BLaER1 treated with 17β-estradiol and CSF1 and Interleukin-3, amounts not matched to agents 10 nM and 100 nM (cell line): Measurements from ENCODE around the gene MBTPS1.

Experiments
- H3K27ac ChIP-seq, 11 experiments: shearing (Covaris generic); formaldehyde crosslinking; 2 replicates each; pipeline ENCODE4 v1.8.1; 2022
- H3K27me3 ChIP-seq, 11 experiments: shearing (Covaris generic); formaldehyde crosslinking; 2 replicates each; pipeline ENCODE4 v1.8.1; 2022
- H3K36me3 ChIP-seq, 11 experiments: shearing (Covaris generic); formaldehyde crosslinking; 2 replicates each; pipeline ENCODE4 v1.8.1; 2022
- H3K4me1 ChIP-seq, 10 experiments: shearing (Covaris generic); formaldehyde crosslinking; 2 replicates each; pipeline ENCODE4 v1.8.1; 2022
- H3K4me2 ChIP-seq, 11 experiments: shearing (Covaris generic); formaldehyde crosslinking; 2 replicates each; pipeline ENCODE4 v1.8.1; 2022
- H3K4me3 ChIP-seq, 10 experiments: shearing (Covaris generic); formaldehyde crosslinking; 2 replicates each; pipeline ENCODE4 v1.8.1; 2022
- H3K9ac ChIP-seq, 11 experiments: shearing (Covaris generic); formaldehyde crosslinking; 2 replicates each; pipeline ENCODE4 v1.8.1; 2022
- H3K9me3 ChIP-seq, 11 experiments: shearing (Covaris generic); formaldehyde crosslinking; replicated peaks in 1 of 11; 2 replicates each; pipeline ENCODE4 v1.8.1; 2022
- H4K20me1 ChIP-seq, 11 experiments: shearing (Covaris generic); formaldehyde crosslinking; 2 replicates each; pipeline ENCODE4 v1.8.1; 2022
- Cebpa-rat ChIP-seq, 11 experiments: shearing (Covaris generic); IDR thresholded peaks; 2 replicates each; pipeline ENCODE4 v1.8.1; 2022

Gene MBTPS1

DNA sequence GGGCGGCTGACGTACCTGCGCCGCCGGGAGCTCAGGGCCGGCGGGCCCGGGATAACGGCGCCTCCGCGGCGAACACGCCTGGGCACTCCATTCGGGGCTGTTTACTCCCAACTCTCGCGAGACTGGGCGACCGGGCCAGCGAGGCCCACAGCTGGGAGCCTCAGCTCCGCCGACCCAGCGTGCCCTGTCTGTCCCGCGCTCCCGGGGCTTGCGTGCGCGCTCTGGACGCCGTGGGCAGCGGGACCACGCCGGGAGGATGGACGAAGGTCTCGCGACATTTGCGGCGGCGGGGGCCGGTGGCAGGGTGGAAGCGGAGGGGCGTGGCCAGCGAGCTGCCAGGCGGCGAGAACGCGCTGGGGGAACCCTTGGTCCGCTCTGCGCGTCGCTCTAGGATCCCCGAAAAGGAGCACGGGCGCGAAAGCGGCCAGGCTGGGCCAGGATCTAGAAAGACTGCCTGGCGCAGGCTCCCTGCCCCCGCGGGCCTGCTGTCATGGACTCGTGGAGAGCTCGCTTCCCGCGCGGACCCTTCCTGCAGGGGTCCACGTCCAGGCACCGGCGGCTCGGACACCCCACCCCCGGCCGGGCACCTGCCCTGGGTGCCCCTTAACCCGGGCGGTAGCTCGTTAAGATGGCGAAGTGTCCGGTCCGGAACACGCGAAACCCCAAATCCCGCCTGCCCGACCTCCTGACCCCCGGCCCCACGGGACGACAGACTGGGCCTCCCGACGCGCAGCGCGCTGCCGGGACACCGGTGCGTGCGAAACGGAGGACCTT lies at the start of gene MBTPS1:
Gene MBTPS1, minus strand, starts transcription at position 223 of the 774 bp plus-strand sequence. CDS start 15,159 bp downstream, outside the sequence.
- no peaks in the 10 kb centered on the region for H3K9me3 ChIP-seq
- TF ChIP-seq Cebpa-rat (IDR thresholded peaks at IDR 0.05): no peak
- H3K9ac ChIP-seq: peak within 1 kb of the TSS; percentile 92 to 98 (median 95)
- peaks cover 26 to 36% (median 31%) of the 10 kb centered on the region in 10 experiments for H3K4me1 ChIP-seq
- H3K27ac ChIP-seq: peak within 1 kb of the TSS; percentile 84 to 96 (median 92)
- peak within 1 kb of the TSS; percentile 85 to 99 (median 89) for H3K4me3 ChIP-seq
- H3K4me2 ChIP-seq: peak within 1 kb of the TSS; percentile 85 to 97 (median 95)
- peaks cover 0 to 12% (median 3%) of the 10 kb centered on the region in 11 experiments; a peak in 10 of 22 replicates for H3K36me3 ChIP-seq
- H3K27me3 ChIP-seq: no peaks in the 10 kb centered on the region
- H4K20me1 ChIP-seq: peaks cover 10 to 40% (median 34%) of the 10 kb centered on the region in 11 experiments; a peak in 20 of 22 replicates

DNA sequence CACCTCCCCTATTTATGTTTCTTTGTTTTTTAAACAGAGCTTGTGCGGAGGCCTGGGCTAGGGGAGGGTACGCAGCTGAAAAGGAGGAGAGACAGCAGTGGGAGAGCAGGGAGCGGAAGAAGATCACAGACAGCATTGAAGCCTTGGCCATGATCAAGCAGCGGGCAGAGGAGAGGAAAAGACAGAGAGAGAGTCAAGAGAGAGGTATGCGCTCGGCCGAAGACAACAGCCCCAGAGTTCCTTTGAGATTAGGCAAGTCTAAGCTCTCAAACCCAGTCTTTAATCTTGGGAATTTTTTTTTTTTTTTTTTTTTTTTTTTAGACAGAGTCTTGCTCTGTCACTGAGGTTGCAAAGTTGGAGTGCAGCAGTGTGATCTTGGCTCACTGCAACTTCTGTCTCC lies 49.0 kb upstream of the MBTPS1 start:
- H3K36me3 ChIP-seq: no peaks in the 10 kb centered on the region
- H3K4me1 ChIP-seq: peaks cover 0 to 22% (median 0%) of the 10 kb centered on the region in 10 experiments; a peak in 8 of 20 replicates
- no peaks in the 10 kb centered on the region for H3K27me3 ChIP-seq
- H4K20me1 ChIP-seq: no peaks in the 10 kb centered on the region
- H3K4me3 ChIP-seq: no peak overlapping the region
- no peaks in the 10 kb centered on the region for H3K9me3 ChIP-seq
- no peak for TF ChIP-seq Cebpa-rat (IDR thresholded peaks at IDR 0.05)
- no peak overlapping the region for H3K4me2 ChIP-seq
- no peak overlapping the region for H3K27ac ChIP-seq
- no peak overlapping the region for H3K9ac ChIP-seq

DNA sequence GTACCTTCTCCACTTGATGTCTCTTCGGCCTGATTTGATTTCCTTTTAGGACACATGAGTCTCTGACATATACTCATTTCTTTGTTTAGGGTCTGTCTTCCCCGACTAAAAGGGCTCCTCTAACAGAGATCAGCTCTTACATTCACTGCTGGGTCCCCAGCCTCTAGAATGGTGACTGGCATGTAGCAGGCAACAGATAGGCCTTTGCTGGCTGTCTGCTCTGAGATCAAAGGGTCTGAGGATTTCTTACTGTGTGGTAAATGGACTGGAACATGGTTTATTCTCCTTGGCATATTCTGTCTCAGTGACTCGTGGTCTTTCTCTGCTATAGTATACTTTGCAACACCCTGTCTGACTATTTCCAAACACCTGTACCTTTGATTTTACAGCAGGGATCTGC lies 45.1 kb upstream of the MBTPS1 start:
- peaks cover 0 to 8% (median 0%) of the 10 kb centered on the region in 10 experiments; a peak in 5 of 20 replicates for H3K4me1 ChIP-seq
- H3K4me2 ChIP-seq: peak overlapping the region in 2 of 11 experiments; percentile 2 to 5; a peak in 2 of 22 replicates
- H3K27me3 ChIP-seq: no peaks in the 10 kb centered on the region
- H3K36me3 ChIP-seq: no peaks in the 10 kb centered on the region
- H3K9ac ChIP-seq: 0 out of 22 replicates have a peak overlapping the region, but pooled peaks of 1 of the 11 experiments have one; percentile 1
- no peak overlapping the region for H3K27ac ChIP-seq
- no peak overlapping the region for H3K4me3 ChIP-seq
- no peaks in the 10 kb centered on the region for H3K9me3 ChIP-seq
- no peaks in the 10 kb centered on the region for H4K20me1 ChIP-seq
- no peak for TF ChIP-seq Cebpa-rat (IDR thresholded peaks at IDR 0.05)

DNA sequence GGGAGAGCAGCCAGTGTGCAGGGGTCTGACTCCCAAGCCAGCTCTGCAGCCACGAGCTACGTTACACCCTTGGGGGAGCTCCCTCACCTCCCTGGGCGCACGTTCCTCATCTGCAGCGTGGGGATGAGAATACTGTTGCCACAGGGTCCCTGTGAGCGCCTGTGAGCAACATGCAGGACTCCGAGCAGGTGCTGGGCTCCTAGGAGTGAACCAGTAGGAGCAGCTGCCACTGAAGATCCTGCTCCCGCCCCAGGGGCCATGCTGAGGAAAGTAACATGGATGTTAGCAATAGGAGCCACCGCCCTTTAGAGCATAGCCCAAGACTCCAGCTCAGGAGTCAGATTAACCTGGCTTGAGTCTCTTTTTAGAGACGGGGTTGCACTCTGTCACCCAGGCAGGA lies 44.3 kb upstream of the MBTPS1 start:
- H3K27ac ChIP-seq: no peak overlapping the region

DNA sequence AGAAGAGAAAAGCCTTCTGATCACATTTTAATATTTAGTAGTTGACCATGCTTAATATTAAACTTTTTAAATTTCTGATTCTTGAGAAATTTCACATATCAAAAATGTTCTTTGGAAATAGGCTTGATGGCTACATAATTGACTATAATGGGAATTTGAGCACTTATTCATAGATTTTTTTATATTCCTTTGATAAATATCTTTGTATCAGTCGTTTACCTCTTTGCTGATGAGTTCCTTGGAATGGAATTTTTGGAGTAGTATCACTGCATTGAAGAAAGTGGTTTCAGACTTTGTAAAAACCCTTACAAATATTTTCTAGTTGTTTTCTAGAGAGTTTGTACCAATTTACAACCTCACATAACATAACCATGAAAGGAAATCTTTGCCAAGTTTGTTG lies 43.1 kb upstream of the MBTPS1 start:
- no peak overlapping the region for H3K4me3 ChIP-seq
- no peaks in the 10 kb centered on the region for H3K36me3 ChIP-seq
- no peaks in the 10 kb centered on the region for H4K20me1 ChIP-seq
- no peak overlapping the region for H3K9ac ChIP-seq
- H3K4me2 ChIP-seq: no peak overlapping the region
- TF ChIP-seq Cebpa-rat (IDR thresholded peaks at IDR 0.05): no peak
- H3K9me3 ChIP-seq: no peaks in the 10 kb centered on the region
- no peak overlapping the region for H3K27ac ChIP-seq
- H3K4me1 ChIP-seq: peaks cover 0 to 12% (median 4%) of the 10 kb centered on the region in 10 experiments; a peak in 6 of 20 replicates
- no peaks in the 10 kb centered on the region for H3K27me3 ChIP-seq

More for the DNA sequence above, 44.3 kb upstream of the MBTPS1 start:
- Histone ChIP-seq H4K20me1 (no peaks in the 10 kb centered on the region), H3K9ac (no peak overlapping the region), H3K27me3 (no peaks in the 10 kb centered on the region), H3K4me3 (no peak overlapping the region), H3K36me3 (no peaks in the 10 kb centered on the region), H3K4me1 (peaks cover 0 to 8% (median 0%) of the 10 kb centered on the region in 10 experiments; a peak in 5 of 20 replicates), H3K9me3 (no peaks in the 10 kb centered on the region), H3K4me2 (no peak overlapping the region)
- no peak for TF ChIP-seq Cebpa-rat (IDR thresholded peaks at IDR 0.05)

DNA sequence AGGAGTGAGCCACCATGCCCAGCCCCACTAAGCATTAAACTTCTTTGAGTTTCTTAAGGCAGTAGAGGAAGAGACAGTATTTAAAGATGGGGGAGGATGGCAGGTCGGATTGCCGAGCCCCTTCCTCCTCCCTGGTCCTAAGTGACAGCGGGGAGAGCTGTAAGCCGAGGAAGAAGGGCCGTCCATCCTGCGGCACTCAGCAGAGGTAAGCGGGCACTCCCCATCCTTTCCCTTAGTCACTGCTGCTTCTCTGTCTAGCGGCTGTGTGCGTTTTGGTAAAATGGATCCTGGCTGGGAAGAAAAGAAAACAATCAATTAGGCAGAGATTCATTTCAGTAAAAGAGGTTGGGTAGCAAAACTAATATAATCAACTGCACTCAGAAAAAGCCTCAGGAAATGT lies 42.3 kb upstream of the MBTPS1 start:
- TF ChIP-seq Cebpa-rat (IDR thresholded peaks at IDR 0.05): no peak
- Histone ChIP-seq H3K36me3 (no peaks in the 10 kb centered on the region), H4K20me1 (no peaks in the 10 kb centered on the region), H3K4me2 (no peak overlapping the region), H3K9ac (no peak overlapping the region), H3K9me3 (no peaks in the 10 kb centered on the region), H3K27ac (no peak overlapping the region), H3K27me3 (no peaks in the 10 kb centered on the region), H3K4me3 (no peak overlapping the region), H3K4me1 (peaks cover 0 to 12% (median 4%) of the 10 kb centered on the region in 10 experiments; a peak in 6 of 20 replicates)

DNA sequence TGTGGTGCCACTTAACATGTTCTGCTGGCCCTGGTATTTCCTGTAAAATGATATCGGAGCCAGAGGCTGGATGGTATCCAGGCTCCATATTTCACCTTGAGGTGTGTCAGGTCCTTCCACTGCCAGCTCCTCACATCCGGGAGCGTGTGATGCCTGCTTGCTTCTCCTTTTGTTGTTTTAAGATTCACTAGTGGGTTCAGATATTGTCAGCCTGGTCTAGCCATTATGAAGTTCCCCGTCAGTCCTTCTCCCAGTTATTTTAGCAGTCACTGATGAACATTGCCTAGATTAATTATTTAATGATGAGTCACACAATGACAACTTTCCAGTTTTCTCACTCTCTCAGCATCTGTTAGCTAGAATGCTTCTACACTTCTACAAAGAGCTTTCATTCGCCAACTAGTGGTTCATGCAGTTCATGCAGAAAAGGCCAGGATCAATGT lies 39.6 kb upstream of the MBTPS1 start:
- no peaks in the 10 kb centered on the region for H3K9me3 ChIP-seq
- no peaks in the 10 kb centered on the region for H4K20me1 ChIP-seq
- no peaks in the 10 kb centered on the region for H3K36me3 ChIP-seq
- peaks cover 0 to 5% (median 0%) of the 10 kb centered on the region in 10 experiments; a peak in 3 of 20 replicates for H3K4me1 ChIP-seq
- H3K27ac ChIP-seq: no peak overlapping the region
- no peaks in the 10 kb centered on the region for H3K27me3 ChIP-seq
- H3K9ac ChIP-seq: no peak overlapping the region
- no peak for TF ChIP-seq Cebpa-rat (IDR thresholded peaks at IDR 0.05)
- no peak overlapping the region for H3K4me3 ChIP-seq
- H3K4me2 ChIP-seq: no peak overlapping the region

DNA sequence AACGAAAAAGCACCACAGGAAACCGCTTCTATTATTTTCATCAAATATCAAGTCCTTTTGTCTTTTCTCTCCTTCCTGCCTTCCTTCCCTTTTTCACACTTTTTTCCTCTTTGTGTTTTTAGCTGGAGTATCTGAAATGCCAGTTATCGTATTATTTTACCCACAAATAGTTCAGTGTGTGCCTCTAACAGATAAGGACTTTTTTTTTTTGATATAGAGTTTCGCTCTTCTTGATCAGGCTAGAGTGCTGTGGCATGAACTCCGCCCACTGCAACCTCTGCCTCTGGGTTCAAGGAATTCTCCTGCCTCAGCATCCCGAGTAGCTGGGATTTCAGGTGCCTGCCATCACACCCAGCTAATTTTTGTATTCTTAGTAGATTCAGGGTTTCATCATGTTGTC lies 39.0 kb upstream of the MBTPS1 start:
- TF ChIP-seq Cebpa-rat (IDR thresholded peaks at IDR 0.05): no peak
- H3K36me3 ChIP-seq: no peaks in the 10 kb centered on the region
- H3K4me3 ChIP-seq: no peak overlapping the region
- H4K20me1 ChIP-seq: no peaks in the 10 kb centered on the region
- H3K9me3 ChIP-seq: no peaks in the 10 kb centered on the region
- H3K4me2 ChIP-seq: no peak overlapping the region
- no peak overlapping the region for H3K27ac ChIP-seq
- peaks cover 0 to 5% (median 0%) of the 10 kb centered on the region in 10 experiments; a peak in 1 of 20 replicates for H3K4me1 ChIP-seq
- no peaks in the 10 kb centered on the region for H3K27me3 ChIP-seq
- no peak overlapping the region for H3K9ac ChIP-seq

DNA sequence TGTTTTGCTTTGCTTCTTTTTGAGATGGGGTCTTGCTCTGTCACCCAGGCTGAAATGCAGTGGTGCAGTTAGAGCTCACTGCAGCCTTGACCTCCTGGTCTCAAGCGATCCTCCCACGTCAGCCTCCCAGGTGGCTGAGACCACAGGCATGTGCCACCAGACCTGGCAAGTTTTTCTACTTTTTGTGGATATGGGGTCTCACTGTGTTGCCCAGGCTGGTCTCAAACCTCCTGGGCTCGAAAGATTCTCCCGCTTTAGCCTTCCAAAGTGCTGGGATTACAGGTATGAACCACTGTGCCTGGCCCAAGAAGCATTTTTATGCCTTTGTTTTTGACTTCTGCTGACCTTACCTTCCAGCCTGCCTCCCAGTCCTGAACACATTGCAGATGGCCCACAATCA lies 38.5 kb upstream of the MBTPS1 start:
- Histone ChIP-seq H3K9me3 (no peaks in the 10 kb centered on the region), H3K27ac (no peak overlapping the region), H3K4me1 (peaks cover 0 to 5% (median 0%) of the 10 kb centered on the region in 10 experiments; a peak in 1 of 20 replicates), H3K4me2 (no peak overlapping the region), H3K27me3 (no peaks in the 10 kb centered on the region), H3K9ac (no peak overlapping the region), H3K36me3 (no peaks in the 10 kb centered on the region), H4K20me1 (no peaks in the 10 kb centered on the region), H3K4me3 (no peak overlapping the region)
- TF ChIP-seq Cebpa-rat (IDR thresholded peaks at IDR 0.05): no peak
